HuH-7.5 (cell line): ENCODE results near the gene KNDC1.
"Not testable (repeated sequence)": the region's sequence is repeated elsewhere in the genome, so short reads cannot be mapped to it uniquely, and the experiment has no call there.

ENCODE experiments used
- DNase-seq: peaks from one replicate; pipeline ENCODE4 v3.0.0; 2011; ENCODE audit warnings: low spot score

KNDC1 gene

GRCh38 chr10:133260895-133261725 lies 101.1 kb downstream of the KNDC1 start:
- DNase-seq, result peak; percentile 68

GRCh38 chr10:133261726-133262325 lies 101.8 kb downstream of the KNDC1 start:
- peak; percentile 85 for DNase-seq

- no peak for DNase-seq
Observed at GRCh38 chr10:133262696-133263095, 102.7 kb downstream of the KNDC1 start.

GRCh38 chr10:133263674-133264073 lies 103.7 kb downstream of the KNDC1 start:
- DNase-seq, result no peak

GRCh38 chr10:133264461-133264860 lies 104.4 kb downstream of the KNDC1 start:
- no peak for DNase-seq

- DNase-seq, result not testable (repeated sequence)
Observed at GRCh38 chr10:133265052-133265451, 105.0 kb downstream of the KNDC1 start.

- DNase-seq, result no peak
Observed at GRCh38 chr10:133266056-133266795, 106.2 kb downstream of the KNDC1 start.

GRCh38 chr10:133267293-133267692 lies 107.3 kb downstream of the KNDC1 start:
- DNase-seq, result no peak

GRCh38 chr10:133267829-133268228 lies 107.8 kb downstream of the KNDC1 start:
- DNase-seq, result no peak

GRCh38 chr10:133268532-133268931 lies 108.5 kb downstream of the KNDC1 start:
- DNase-seq, result no peak

- DNase-seq, result no peak
Observed at GRCh38 chr10:133269367-133269766, 109.3 kb downstream of the KNDC1 start.

GRCh38 chr10:133270204-133270603 lies 110.2 kb downstream of the KNDC1 start:
- DNase-seq, result no peak

- no peak for DNase-seq
Observed at GRCh38 chr10:133270773-133271297, 110.8 kb downstream of the KNDC1 start.

GRCh38 chr10:133271521-133272300 lies 111.7 kb downstream of the KNDC1 start:
- no peak for DNase-seq

GRCh38 chr10:133272301-133272963 lies 112.4 kb downstream of the KNDC1 start:
- no peak for DNase-seq

GRCh38 chr10:133272964-133273420 lies 113.0 kb downstream of the KNDC1 start:
- no peak for DNase-seq

GRCh38 chr10:133273534-133274143 lies 113.6 kb downstream of the KNDC1 start:
- DNase-seq, result no peak

- DNase-seq, result no peak
Observed at GRCh38 chr10:133274751-133275683, 115.0 kb downstream of the KNDC1 start.

- DNase-seq, result no peak
Observed at GRCh38 chr10:133275684-133276092, 115.7 kb downstream of the KNDC1 start.
